Activated B cell treated with CpG ODN at 0.5 μM for 24 hours (primary cell): ENCODE measurements around the gene SCN3B. TPM values are rescaled to one million over a fixed set of nuclear protein-coding genes. Genes with fewer than 3 reads are reported as not detected.

Experiments
- ATAC-seq: fragments of 200-7000 bp; cut with Tn5 transposase; one replicate; pipeline ENCODE4 v1.10.0; 2021; ENCODE audit warnings: low read depth, mild to moderate bottlenecking, moderate library complexity
- CTCF ChIA-PET: fragments of 350-600 bp; sonication (Branson Sonifier 250); formaldehyde crosslinking; loops from one replicate; lab custom pipeline; 2021; ENCODE audit warnings: antibody characterized with exemption; lab: Charles Lee
- POLR2A ChIA-PET: fragments of 350-600 bp; sonication (Branson Sonifier 250); formaldehyde crosslinking; loops from one replicate; lab custom pipeline; 2021; ENCODE audit warnings: antibody characterized with exemption; lab: Charles Lee
- DNase-seq: peaks from one replicate; pipeline ENCODE4 v3.0.0; 2022
- H3K27ac Mint-ChIP-seq: one replicate; pipeline ENCODE4 v1.8.0; 2020; ENCODE audit warnings: mixed read lengths
- H3K27me3 Mint-ChIP-seq: one replicate; pipeline ENCODE4 v1.8.0; 2021; ENCODE audit warnings: mixed read lengths
- H3K36me3 Mint-ChIP-seq: one replicate; pipeline ENCODE4 v1.8.0; 2021; ENCODE audit warnings: low read depth, mixed read lengths
- H3K4me1 Mint-ChIP-seq: one replicate; pipeline ENCODE4 v1.8.0; 2021; ENCODE audit warnings: mixed read lengths
- H3K4me3 Mint-ChIP-seq: one replicate; pipeline ENCODE4 v1.8.0; 2020; ENCODE audit warnings: mild to moderate bottlenecking, mixed read lengths
- H3K9me3 Mint-ChIP-seq: one replicate; pipeline ENCODE4 v1.8.0; 2020; ENCODE audit warnings: mixed read lengths
- intact Hi-C: fragments of 100-400 bp; cut with micrococcal nuclease; formaldehyde crosslinking; loops from one replicate; pipeline ENCODE4 v1.15.1; 2024
- total RNA-seq: library from RNA; stranded (reverse); gene quantifications from 2 replicates; pipeline ENCODE4 v1.2.3, GENCODE V29; 2022
- TF ChIP-seq, protein P1 (sequence below): fragments of 200-600 bp; IDR thresholded peaks from one replicate; pipeline ENCODE4 v1.8.0; 2022; ENCODE audit warnings: antibody characterized with exemption, mild to moderate bottlenecking

Gene SCN3B
- total RNA-seq, 1 donor from 2014 or later: not detected

GRCh38 chr11:123580557-123581275 lies 73.7 kb downstream of the SCN3B start:
- peak; percentile 89 for ATAC-seq
- no peaks in the 10 kb centered on the region for H3K27me3 Mint-ChIP-seq
- no peak overlapping the region for H3K4me3 Mint-ChIP-seq
- intact Hi-C loops: loop anchor here (1.0 kb wide), 1 partner anchor 127 kb away; no protein-coding TSS in a partner anchor
- no peaks in the 10 kb centered on the region for H3K9me3 Mint-ChIP-seq
- TF ChIP-seq, protein P1, sequence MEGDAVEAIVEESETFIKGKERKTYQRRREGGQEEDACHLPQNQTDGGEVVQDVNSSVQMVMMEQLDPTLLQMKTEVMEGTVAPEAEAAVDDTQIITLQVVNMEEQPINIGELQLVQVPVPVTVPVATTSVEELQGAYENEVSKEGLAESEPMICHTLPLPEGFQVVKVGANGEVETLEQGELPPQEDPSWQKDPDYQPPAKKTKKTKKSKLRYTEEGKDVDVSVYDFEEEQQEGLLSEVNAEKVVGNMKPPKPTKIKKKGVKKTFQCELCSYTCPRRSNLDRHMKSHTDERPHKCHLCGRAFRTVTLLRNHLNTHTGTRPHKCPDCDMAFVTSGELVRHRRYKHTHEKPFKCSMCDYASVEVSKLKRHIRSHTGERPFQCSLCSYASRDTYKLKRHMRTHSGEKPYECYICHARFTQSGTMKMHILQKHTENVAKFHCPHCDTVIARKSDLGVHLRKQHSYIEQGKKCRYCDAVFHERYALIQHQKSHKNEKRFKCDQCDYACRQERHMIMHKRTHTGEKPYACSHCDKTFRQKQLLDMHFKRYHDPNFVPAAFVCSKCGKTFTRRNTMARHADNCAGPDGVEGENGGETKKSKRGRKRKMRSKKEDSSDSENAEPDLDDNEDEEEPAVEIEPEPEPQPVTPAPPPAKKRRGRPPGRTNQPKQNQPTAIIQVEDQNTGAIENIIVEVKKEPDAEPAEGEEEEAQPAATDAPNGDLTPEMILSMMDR: no peak
- POLR2A ChIA-PET: interaction anchor here (0.7 kb wide), 2 partner anchors 11 to 56 kb away, joined by 3 to 4 read pairs; no protein-coding TSS in a partner anchor
- H3K4me1 Mint-ChIP-seq: peaks cover 22% of the 10 kb centered on the region
- DNase-seq: peak; percentile 48
- H3K27ac Mint-ChIP-seq: peak overlapping the region; percentile 27
- CTCF ChIA-PET: interaction anchor here (0.6 to 2.8 kb wide), 9 partner anchors 9 to 1850 kb away, joined by 3 to 42 read pairs (median 3); no protein-coding TSS in a partner anchor
- no peaks in the 10 kb centered on the region for H3K36me3 Mint-ChIP-seq

GRCh38 chr11:123580137-123580536 lies 74.3 kb downstream of the SCN3B start:
- ATAC-seq (no peak), DNase-seq (no peak)
- peaks cover 24% of the 10 kb centered on the region for H3K4me1 Mint-ChIP-seq
- H3K9me3 Mint-ChIP-seq: no peaks in the 10 kb centered on the region
- no peak overlapping the region for H3K27ac Mint-ChIP-seq
- CTCF ChIA-PET: interaction anchor here (0.7 to 2.8 kb wide), 7 partner anchors 18 to 173 kb away, joined by 3 to 42 read pairs (median 3); no protein-coding TSS in a partner anchor
- intact Hi-C loops: loop anchor here (1.0 kb wide), 1 partner anchor 127 kb away; no protein-coding TSS in a partner anchor
- no peak overlapping the region for H3K4me3 Mint-ChIP-seq
- H3K36me3 Mint-ChIP-seq: no peaks in the 10 kb centered on the region
- POLR2A ChIA-PET: no interaction called here
- no peaks in the 10 kb centered on the region for H3K27me3 Mint-ChIP-seq
- TF ChIP-seq, protein P1: no peak

- peaks cover 24% of the 10 kb centered on the region for H3K4me1 Mint-ChIP-seq
- no peaks in the 10 kb centered on the region for H3K9me3 Mint-ChIP-seq
- POLR2A ChIA-PET: no interaction called here
- CTCF ChIA-PET: interaction anchor here (1.1 to 2.8 kb wide), 4 partner anchors 17 to 172 kb away, joined by 3 to 42 read pairs (median 4); no protein-coding TSS in a partner anchor
- ATAC-seq (no peak), DNase-seq (no peak)
- H3K4me3 Mint-ChIP-seq: no peak overlapping the region
- no peaks in the 10 kb centered on the region for H3K27me3 Mint-ChIP-seq
- TF ChIP-seq, protein P1: no peak
- H3K36me3 Mint-ChIP-seq: no peaks in the 10 kb centered on the region
- H3K27ac Mint-ChIP-seq: no peak overlapping the region
- intact Hi-C loops: loop anchor here (5.0 kb wide), 1 partner anchor 467 kb away; no protein-coding TSS in a partner anchor
These were observed 75.0 kb downstream of the SCN3B start for GRCh38 chr11:123579482-123579812.

Other genes starting within 250 kb of the SCN3B start
- 12.4 and 15.0 TPM in 2 replicates for gene GRAMD1B, start 224.4 kb downstream of the SCN3B start, total RNA-seq
- 23.3 and 27.8 TPM in 2 replicates for gene ZNF202, start 87.0 kb upstream of the SCN3B start, total RNA-seq
- gene OR6X1, start 99.9 kb upstream of the SCN3B start, total RNA-seq: not detected in 2 replicates
- not detected in 2 replicates for gene OR6M1, start 151.7 kb upstream of the SCN3B start, total RNA-seq
- not detected in 2 replicates for gene TMEM225, start 231.0 kb upstream of the SCN3B start, total RNA-seq
- gene OR8D4, start 247.5 kb upstream of the SCN3B start, total RNA-seq: not detected in 2 replicates